SK-N-SH (cell line): ENCODE data around the gene SULT6B1. TPM values are rescaled to one million over a fixed set of nuclear protein-coding genes. Genes with fewer than 3 reads are reported as not detected.

Experiments
- CTCF ChIA-PET: fragments of 300-600, 350-600 bp; formaldehyde crosslinking; extraction: SDS; loops from one replicate; lab custom pipeline; 2021; lab: Yijun Ruan, JAX
- POLR2A ChIA-PET: fragments of 350-600 bp; sonication (Branson Sonifier 250); formaldehyde crosslinking; extraction: SDS; loops from one replicate; lab custom pipeline; 2020; ENCODE audit warnings: antibody characterized with exemption, inconsistent platforms; lab: Yijun Ruan, JAX
- DNase-seq: peaks from one replicate; pipeline ENCODE4 v3.0.0; 2012
- H2AFZ ChIP-seq: fragments of 200-600 bp; sonication (generic); 2 replicates; pipeline ENCODE4 v1.8.1; 2016; ENCODE audit warnings: antibody characterized with exemption, mild to moderate bottlenecking, low read depth
- H3F3A ChIP-seq: fragments of 200-600 bp; sonication (generic); replicated peaks from 2 replicates; pipeline ENCODE3; 2016; ENCODE audit warnings: antibody characterized with exemption, mild to moderate bottlenecking; ENCODE audit not compliant: insufficient read depth
- H3K27ac ChIP-seq, 2 experiments: fragments of 200-500 bp in 1 of 2; fragments of 200-600 bp in 1 of 2; sonication (Bioruptor generic) in 1 of 2; sonication (generic), shearing (Covaris generic) in 1 of 2; 2 replicates each; pipeline versions ENCODE4 v1.5.1 to v1.6.1; 2014 to 2016; ENCODE audit warnings: low read depth in 2 of 2, inconsistent platforms in 1 of 2, low read length in 1 of 2, mild to moderate bottlenecking in 1 of 2, mixed read lengths in 1 of 2
- H3K27me3 ChIP-seq: fragments of 200-600 bp; sonication (generic), shearing (Covaris generic); 2 replicates; pipeline ENCODE4 v1.6.1; 2016; ENCODE audit warnings: mixed run types; ENCODE audit not compliant: insufficient read depth
- H3K36me3 ChIP-seq, 2 experiments: fragments of 200-500 bp in 1 of 2; fragments of 200-600 bp in 1 of 2; sonication (Bioruptor generic) in 1 of 2; sonication (generic) in 1 of 2; replicated peaks in 1 of 2; 2 replicates each; pipeline versions ENCODE3 to v1.5.1; 2014 to 2016; ENCODE audit warnings: low read length in 1 of 2, mild to moderate bottlenecking in 1 of 2; ENCODE audit not compliant: insufficient read depth in 2 of 2, control insufficient read depth in 1 of 2
- H3K4me1 ChIP-seq, 2 experiments: fragments of 200-500 bp in 1 of 2; fragments of 200-600 bp in 1 of 2; sonication (Bioruptor generic) in 1 of 2; sonication (generic), shearing (Covaris generic) in 1 of 2; 2 replicates each; pipeline versions ENCODE4 v1.5.1 to v1.6.1; 2014 to 2016; ENCODE audit warnings: low read depth in 1 of 2, low read length in 1 of 2, mixed run types in 1 of 2; ENCODE audit not compliant: insufficient read depth in 2 of 2, control insufficient read depth in 1 of 2
- H3K4me2 ChIP-seq: fragments of 200-600 bp; sonication (generic), shearing (Covaris generic); 2 replicates; pipeline ENCODE4 v1.6.1; 2017; ENCODE audit warnings: mixed run types
- H3K4me3 ChIP-seq, 2 experiments: fragments of 200-500 bp in 1 of 2; fragments of 200-600 bp in 1 of 2; sonication (Bioruptor generic) in 1 of 2; sonication (generic), shearing (Covaris generic) in 1 of 2; 2 replicates each; pipeline versions ENCODE4 v1.5.1 to v1.8.1; 2014 to 2016; ENCODE audit warnings: low read depth in 2 of 2, inconsistent platforms in 1 of 2, low read length in 1 of 2, mild to moderate bottlenecking in 1 of 2, mixed read lengths in 1 of 2, moderate library complexity in 1 of 2
- H3K79me2 ChIP-seq: fragments of 200-600 bp; sonication (generic); 2 replicates; pipeline ENCODE4 v1.8.1; 2017; ENCODE audit warnings: mild to moderate bottlenecking; ENCODE audit not compliant: insufficient read depth
- H3K9ac ChIP-seq: fragments of 200-600 bp; sonication (generic); 2 replicates; pipeline ENCODE4 v1.6.1; 2017; ENCODE audit warnings: mixed run types
- H3K9me2 ChIP-seq: fragments of 200-600 bp; sonication (generic); 2 replicates; pipeline ENCODE4 v1.6.1; 2017; ENCODE audit warnings: mixed run types
- H3K9me3 ChIP-seq: fragments of 200-600 bp; sonication (generic); 2 replicates; pipeline ENCODE4 v1.6.1; 2017; ENCODE audit warnings: mixed run types, mild to moderate bottlenecking, moderate library complexity
- H4K20me1 ChIP-seq: fragments of 200-600 bp; sonication (generic); 2 replicates; pipeline ENCODE4 v1.6.1; 2017; ENCODE audit warnings: mild to moderate bottlenecking, mixed run types; ENCODE audit not compliant: insufficient read depth
- CHD2 ChIP-seq: fragments of 150-350 bp; IDR thresholded peaks from 2 replicates; pipeline ENCODE4 v1.6.1; 2018; ENCODE audit warnings: low read length; ENCODE audit not compliant: partially characterized antibody
- EZH2phosphoT487 ChIP-seq: fragments of 200-600 bp; sonication (generic); IDR thresholded peaks from 2 replicates; pipeline ENCODE4 v1.6.1; 2017; ENCODE audit warnings: low read depth, mixed run types, mild to moderate bottlenecking, antibody characterized with exemption, moderate library complexity, borderline replicate concordance
- FOSL2 ChIP-seq: IDR thresholded peaks from 2 replicates; pipeline ENCODE4 v1.4.0; 2012; ENCODE audit warnings: low read depth, mild to moderate bottlenecking, moderate library complexity, borderline replicate concordance
- FOXJ3 ChIP-seq: sonication (generic); formaldehyde crosslinking; IDR thresholded peaks from 2 replicates; pipeline ENCODE4 v1.5.1; 2020; ENCODE audit warnings: mild to moderate bottlenecking, missing genetic modification reagents
- FOXM1 ChIP-seq: IDR thresholded peaks from 2 replicates; pipeline ENCODE4 v1.4.0; 2012; ENCODE audit warnings: low read depth, mild to moderate bottlenecking
- GABPA ChIP-seq: IDR thresholded peaks from 2 replicates; pipeline ENCODE4 v1.4.0; 2012; ENCODE audit warnings: low read depth, mild to moderate bottlenecking
- JUND ChIP-seq: IDR thresholded peaks from 2 replicates; pipeline ENCODE4 v1.4.0; 2012
- MEF2A ChIP-seq: IDR thresholded peaks from 2 replicates; pipeline ENCODE4 v1.4.0; 2012; ENCODE audit warnings: low read depth, borderline replicate concordance
- MXI1 ChIP-seq: IDR thresholded peaks from 2 replicates; pipeline ENCODE4 v1.6.1; 2012; ENCODE audit warnings: mild to moderate bottlenecking, low read depth, low read length, improper control_type of control experiment
- NFIC ChIP-seq: IDR thresholded peaks from 2 replicates; pipeline ENCODE4 v1.4.0; 2012; ENCODE audit warnings: borderline replicate concordance
- NRF1 ChIP-seq: IDR thresholded peaks from 2 replicates; pipeline ENCODE4 v1.6.1; 2012; ENCODE audit warnings: low read depth, mild to moderate bottlenecking, low read length
- POLR2AphosphoS5 ChIP-seq: IDR thresholded peaks from 2 replicates; pipeline ENCODE4 v1.6.1; 2012; ENCODE audit warnings: low read depth, low read length
- RAD21 ChIP-seq: IDR thresholded peaks from 2 replicates; pipeline ENCODE4 v1.6.1; 2012; ENCODE audit warnings: mild to moderate bottlenecking, low read length
- RCOR1 ChIP-seq: fragments of 150-350 bp; IDR thresholded peaks from 2 replicates; pipeline ENCODE4 v1.6.1; 2017; ENCODE audit warnings: antibody characterized with exemption, low read length
- RFX5 ChIP-seq: IDR thresholded peaks from 2 replicates; pipeline ENCODE4 v1.6.1; 2012; ENCODE audit warnings: mild to moderate bottlenecking, improper control_type of control experiment, low read length
- SIN3A ChIP-seq: IDR thresholded peaks from 2 replicates; pipeline ENCODE4 v1.6.1; 2012; ENCODE audit warnings: low read depth, mild to moderate bottlenecking, low read length, moderate library complexity, borderline replicate concordance
- TAF1 ChIP-seq: IDR thresholded peaks from 2 replicates; pipeline ENCODE4 v1.6.1; 2012; ENCODE audit warnings: low read depth, mild to moderate bottlenecking, low read length, moderate library complexity, borderline replicate concordance
- TCF12 ChIP-seq: IDR thresholded peaks from 2 replicates; pipeline ENCODE4 v1.4.0; 2012
- TEAD4 ChIP-seq: IDR thresholded peaks from 2 replicates; pipeline ENCODE4 v1.4.0; 2012; ENCODE audit warnings: mild to moderate bottlenecking, borderline replicate concordance; ENCODE audit not compliant: insufficient read depth
- WGBS: methylation state at CpG from one replicate; pipeline ENCODE4 v1.1.6; 2017; ENCODE audit warnings: low lambda C conversion rate; 5-methylcytosine and 5-hydroxymethylcytosine counted together
- polyA plus RNA-seq, 3 experiments: library from polyadenylated mRNA; depleted of rRNA; stranded (reverse); fragments of >200 nt; gene quantifications; 2 replicates each; pipeline ENCODE4 v1.2.3, GENCODE V29; 2012
- TF ChIP-seq, protein P1 (sequence below): IDR thresholded peaks from 2 replicates; pipeline ENCODE4; 2012
- TF ChIP-seq, protein P2 (sequence below): IDR thresholded peaks from 2 replicates; pipeline ENCODE4 v1.4.0; 2012; ENCODE audit warnings: low read depth, borderline replicate concordance
- TF ChIP-seq, protein P3 (sequence below): IDR thresholded peaks from 2 replicates; pipeline ENCODE4 v1.4.0; 2012; ENCODE audit warnings: low read depth, borderline replicate concordance
- TF ChIP-seq, protein P4 (sequence below): fragments of 150-350 bp; IDR thresholded peaks from 2 replicates; pipeline ENCODE4 v1.6.1; 2016; ENCODE audit warnings: mild to moderate bottlenecking, low read depth, low read length
- TF ChIP-seq, protein P5 (sequence below): fragments of 200-600 bp; sonication (generic); IDR thresholded peaks from 2 replicates; pipeline ENCODE4 v1.6.1; 2017; ENCODE audit warnings: antibody characterized with exemption, mild to moderate bottlenecking, moderate library complexity

The SULT6B1 gene
- polyA plus RNA-seq, 1 of the 3 experiments (the other 2 are of a cell fraction), result not detected

DNA sequence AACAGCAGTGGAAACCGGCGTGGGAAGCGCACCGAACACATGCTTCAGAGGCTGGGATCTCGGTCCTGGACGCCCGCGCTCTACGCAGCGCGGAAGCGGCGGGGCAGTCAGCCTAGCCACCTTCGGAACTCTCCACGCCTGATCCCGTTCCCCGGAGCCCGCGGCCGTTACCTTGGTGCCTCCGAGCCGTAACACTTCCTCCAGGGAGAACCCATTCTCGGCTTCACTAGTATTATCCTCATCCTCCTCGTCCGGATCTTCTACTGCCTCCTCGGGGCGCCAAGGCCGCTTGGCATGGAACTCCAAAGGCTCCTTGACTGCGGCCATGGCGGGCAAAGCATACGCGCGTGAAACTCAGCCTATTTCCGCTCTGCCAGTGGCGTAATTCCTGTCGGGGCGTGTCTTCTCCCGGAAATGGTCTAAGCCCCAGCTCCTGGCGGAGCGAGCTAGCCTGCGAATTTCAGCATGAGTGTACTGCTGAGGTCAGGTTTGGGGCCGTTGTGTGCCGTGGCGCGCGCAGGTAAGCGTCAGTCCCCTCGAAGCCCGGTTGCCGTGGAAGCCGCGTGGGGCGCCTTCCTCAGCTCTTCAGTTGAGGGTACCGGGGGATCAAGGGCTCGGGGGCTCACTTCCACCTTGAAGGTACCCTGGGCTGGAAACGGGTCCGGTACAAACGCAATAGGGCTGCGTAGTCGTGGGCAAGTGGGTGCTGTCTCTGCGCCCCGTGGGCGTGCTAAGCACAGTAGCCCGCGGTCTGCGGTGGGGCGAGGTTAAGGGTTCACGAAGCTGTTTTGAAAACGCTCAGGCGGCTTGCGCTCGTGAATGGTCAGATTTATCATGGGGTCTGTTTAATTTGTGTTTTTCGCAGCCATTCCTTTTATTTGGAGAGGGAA, 43.0 kb upstream of the SULT6B1 start, which contains the start of the genes CEBPZ and NDUFAF7:
Gene CEBPZ, minus strand, starts transcription at position 356 of the 890 bp plus-strand sequence. Its CDS starts 29 bp downstream, at position 327.
Gene NDUFAF7, plus strand, starts transcription at position 418 of the 890 bp plus-strand sequence. Its CDS starts 48 bp downstream, at position 466.
- Histone ChIP-seq H3K9me2 (no peaks in the 10 kb centered on the region), H3K27ac (peak within 1 kb of the TSS; percentile 83 to 90), H3F3A (peaks cover 4% of the 10 kb centered on the region), H3K4me1 (peaks cover 22 to 34% of the 10 kb centered on the region in 2 experiments; a peak in 3 of 4 replicates), H3K4me2 (peak within 1 kb of the TSS; percentile 87), H3K9ac (peak within 1 kb of the TSS; percentile 83), H4K20me1 (peaks cover 11% of the 10 kb centered on the region), H3K36me3 (peaks cover 34 to 48% of the 10 kb centered on the region in 2 experiments), H3K9me3 (no peaks in the 10 kb centered on the region), H3K27me3 (no peaks in the 10 kb centered on the region), H3K79me2 (peaks cover 98% of the 10 kb centered on the region), H2AFZ (peak within 1 kb of the TSS; percentile 90), H3K4me3 (peak within 1 kb of the TSS; percentile 94 to 97)
- CTCF ChIA-PET, result interaction anchor here (0.6 to 1.6 kb wide), 11 partner anchors 8 to 601 kb away, joined by 3 to 5 read pairs (median 4); no protein-coding TSS in a partner anchor
- POLR2A ChIA-PET, result interaction anchor here (1.0 kb wide), 1 partner anchor 13 kb away, joined by 7 read pairs; no protein-coding TSS in a partner anchor
- DNase-seq, result peak; percentile 95
- under 1% methylated on average over 43 of the region's 73 CpGs for WGBS
- TF ChIP-seq SIN3A, result peak; percentile 92
- TF ChIP-seq RFX5, result 0 out of 2 replicates have a peak, but pooled peaks have one; percentile 30
- peak; percentile 79 for TF ChIP-seq CHD2
- peak; percentile 98 for TF ChIP-seq MXI1
- no peak for TF ChIP-seq RCOR1
- TF ChIP-seq, protein P1, sequence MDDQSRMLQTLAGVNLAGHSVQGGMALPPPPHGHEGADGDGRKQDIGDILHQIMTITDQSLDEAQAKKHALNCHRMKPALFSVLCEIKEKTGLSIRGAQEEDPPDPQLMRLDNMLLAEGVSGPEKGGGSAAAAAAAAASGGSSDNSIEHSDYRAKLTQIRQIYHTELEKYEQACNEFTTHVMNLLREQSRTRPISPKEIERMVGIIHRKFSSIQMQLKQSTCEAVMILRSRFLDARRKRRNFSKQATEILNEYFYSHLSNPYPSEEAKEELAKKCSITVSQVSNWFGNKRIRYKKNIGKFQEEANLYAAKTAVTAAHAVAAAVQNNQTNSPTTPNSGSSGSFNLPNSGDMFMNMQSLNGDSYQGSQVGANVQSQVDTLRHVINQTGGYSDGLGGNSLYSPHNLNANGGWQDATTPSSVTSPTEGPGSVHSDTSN, result 0 out of 2 replicates have a peak, but pooled peaks have one; percentile 20
- TF ChIP-seq, protein P2, sequence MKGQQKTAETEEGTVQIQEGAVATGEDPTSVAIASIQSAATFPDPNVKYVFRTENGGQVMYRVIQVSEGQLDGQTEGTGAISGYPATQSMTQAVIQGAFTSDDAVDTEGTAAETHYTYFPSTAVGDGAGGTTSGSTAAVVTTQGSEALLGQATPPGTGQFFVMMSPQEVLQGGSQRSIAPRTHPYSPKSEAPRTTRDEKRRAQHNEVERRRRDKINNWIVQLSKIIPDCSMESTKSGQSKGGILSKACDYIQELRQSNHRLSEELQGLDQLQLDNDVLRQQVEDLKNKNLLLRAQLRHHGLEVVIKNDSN, result no peak
- no peak for TF ChIP-seq RAD21
- TF ChIP-seq, protein P3, sequence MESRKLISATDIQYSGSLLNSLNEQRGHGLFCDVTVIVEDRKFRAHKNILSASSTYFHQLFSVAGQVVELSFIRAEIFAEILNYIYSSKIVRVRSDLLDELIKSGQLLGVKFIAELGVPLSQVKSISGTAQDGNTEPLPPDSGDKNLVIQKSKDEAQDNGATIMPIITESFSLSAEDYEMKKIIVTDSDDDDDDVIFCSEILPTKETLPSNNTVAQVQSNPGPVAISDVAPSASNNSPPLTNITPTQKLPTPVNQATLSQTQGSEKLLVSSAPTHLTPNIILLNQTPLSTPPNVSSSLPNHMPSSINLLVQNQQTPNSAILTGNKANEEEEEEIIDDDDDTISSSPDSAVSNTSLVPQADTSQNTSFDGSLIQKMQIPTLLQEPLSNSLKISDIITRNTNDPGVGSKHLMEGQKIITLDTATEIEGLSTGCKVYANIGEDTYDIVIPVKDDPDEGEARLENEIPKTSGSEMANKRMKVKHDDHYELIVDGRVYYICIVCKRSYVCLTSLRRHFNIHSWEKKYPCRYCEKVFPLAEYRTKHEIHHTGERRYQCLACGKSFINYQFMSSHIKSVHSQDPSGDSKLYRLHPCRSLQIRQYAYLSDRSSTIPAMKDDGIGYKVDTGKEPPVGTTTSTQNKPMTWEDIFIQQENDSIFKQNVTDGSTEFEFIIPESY, result no peak
- TF ChIP-seq EZH2phosphoT487, result no peak
- peak; percentile 96 for TF ChIP-seq POLR2AphosphoS5
- TF ChIP-seq TEAD4, result no peak
- peak; percentile 96 for TF ChIP-seq GABPA
- no peak; the same call in 1 of the 2 replicates for TF ChIP-seq NFIC
- TF ChIP-seq, protein P4, sequence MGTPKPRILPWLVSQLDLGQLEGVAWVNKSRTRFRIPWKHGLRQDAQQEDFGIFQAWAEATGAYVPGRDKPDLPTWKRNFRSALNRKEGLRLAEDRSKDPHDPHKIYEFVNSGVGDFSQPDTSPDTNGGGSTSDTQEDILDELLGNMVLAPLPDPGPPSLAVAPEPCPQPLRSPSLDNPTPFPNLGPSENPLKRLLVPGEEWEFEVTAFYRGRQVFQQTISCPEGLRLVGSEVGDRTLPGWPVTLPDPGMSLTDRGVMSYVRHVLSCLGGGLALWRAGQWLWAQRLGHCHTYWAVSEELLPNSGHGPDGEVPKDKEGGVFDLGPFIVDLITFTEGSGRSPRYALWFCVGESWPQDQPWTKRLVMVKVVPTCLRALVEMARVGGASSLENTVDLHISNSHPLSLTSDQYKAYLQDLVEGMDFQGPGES, result no peak
- TF ChIP-seq FOXJ3 (CRISPR knock-in tag), result no peak
- TF ChIP-seq FOSL2, result peak; percentile 18; the same call in 1 of the 2 replicates
- TF ChIP-seq MEF2A, result no peak
- TF ChIP-seq FOXM1, result no peak
- TF ChIP-seq TCF12, result peak; percentile 17; the same call in 1 of the 2 replicates
- TF ChIP-seq NRF1, result no peak
- peak; percentile 88 for TF ChIP-seq TAF1
- no peak for TF ChIP-seq JUND
- TF ChIP-seq, protein P5, sequence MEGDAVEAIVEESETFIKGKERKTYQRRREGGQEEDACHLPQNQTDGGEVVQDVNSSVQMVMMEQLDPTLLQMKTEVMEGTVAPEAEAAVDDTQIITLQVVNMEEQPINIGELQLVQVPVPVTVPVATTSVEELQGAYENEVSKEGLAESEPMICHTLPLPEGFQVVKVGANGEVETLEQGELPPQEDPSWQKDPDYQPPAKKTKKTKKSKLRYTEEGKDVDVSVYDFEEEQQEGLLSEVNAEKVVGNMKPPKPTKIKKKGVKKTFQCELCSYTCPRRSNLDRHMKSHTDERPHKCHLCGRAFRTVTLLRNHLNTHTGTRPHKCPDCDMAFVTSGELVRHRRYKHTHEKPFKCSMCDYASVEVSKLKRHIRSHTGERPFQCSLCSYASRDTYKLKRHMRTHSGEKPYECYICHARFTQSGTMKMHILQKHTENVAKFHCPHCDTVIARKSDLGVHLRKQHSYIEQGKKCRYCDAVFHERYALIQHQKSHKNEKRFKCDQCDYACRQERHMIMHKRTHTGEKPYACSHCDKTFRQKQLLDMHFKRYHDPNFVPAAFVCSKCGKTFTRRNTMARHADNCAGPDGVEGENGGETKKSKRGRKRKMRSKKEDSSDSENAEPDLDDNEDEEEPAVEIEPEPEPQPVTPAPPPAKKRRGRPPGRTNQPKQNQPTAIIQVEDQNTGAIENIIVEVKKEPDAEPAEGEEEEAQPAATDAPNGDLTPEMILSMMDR, result no peak
